GM21423 (cell line): Measurements from ENCODE around the gene NQO2.

Experiments
- ATAC-seq: cut with Tn5 transposase; IDR thresholded peaks from one replicate; pipeline ENCODE4 v1.9.1; 2021; ENCODE audit warnings: mild to moderate bottlenecking, moderate library complexity; ENCODE audit not compliant: unreplicated experiment

The NQO2 gene, protein sequence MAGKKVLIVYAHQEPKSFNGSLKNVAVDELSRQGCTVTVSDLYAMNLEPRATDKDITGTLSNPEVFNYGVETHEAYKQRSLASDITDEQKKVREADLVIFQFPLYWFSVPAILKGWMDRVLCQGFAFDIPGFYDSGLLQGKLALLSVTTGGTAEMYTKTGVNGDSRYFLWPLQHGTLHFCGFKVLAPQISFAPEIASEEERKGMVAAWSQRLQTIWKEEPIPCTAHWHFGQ

DNA sequence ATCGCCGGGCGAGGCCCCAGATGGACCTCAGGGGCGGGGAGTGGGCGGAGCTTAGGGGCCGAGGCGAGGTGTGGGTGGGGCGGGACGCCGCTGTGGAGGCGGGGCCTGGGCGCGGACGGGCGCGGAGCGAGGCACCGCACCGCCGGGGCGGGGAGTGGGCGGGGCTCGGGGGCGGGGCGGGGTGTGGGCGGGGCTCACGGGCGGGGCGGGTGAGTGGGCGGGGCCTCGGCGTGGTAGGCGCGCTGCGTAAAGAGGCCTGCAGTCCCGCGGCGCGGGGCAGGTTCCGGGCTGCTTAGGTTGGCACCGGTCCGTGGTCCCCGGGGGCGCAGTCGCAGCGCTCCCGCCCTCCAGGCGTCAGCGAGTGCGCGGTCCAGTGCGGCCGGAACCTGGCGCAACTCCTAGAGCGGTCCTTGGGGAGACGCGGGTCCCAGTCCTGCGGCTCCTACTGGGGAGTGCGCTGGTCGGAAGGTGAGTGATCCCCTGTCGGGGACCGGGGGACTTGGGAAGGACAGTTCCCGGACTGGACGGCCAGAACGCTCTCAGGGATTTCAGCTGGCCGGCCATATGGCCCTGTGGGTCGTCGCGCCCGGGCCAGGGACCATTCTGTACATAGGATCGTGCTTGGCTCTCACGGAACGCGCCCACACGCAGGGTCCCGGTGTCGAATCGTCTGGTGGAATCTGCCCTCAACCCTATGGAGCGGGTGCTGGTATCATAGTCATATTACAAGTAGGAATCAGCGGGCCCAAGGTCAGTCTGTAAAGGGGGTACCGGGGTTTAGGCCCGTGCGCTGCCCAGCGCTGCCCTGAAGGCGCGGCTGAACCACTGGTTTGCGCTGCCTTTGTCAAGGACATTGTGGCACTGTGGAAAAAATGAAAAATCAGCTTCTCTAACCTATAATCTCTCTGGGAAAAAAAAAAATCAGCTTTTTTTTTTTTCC is at the start of gene NQO2:
TSS of gene NQO2 (plus strand) at position 277 of the 940 bp plus-strand sequence. CDS start 6,659 bp downstream, outside the sequence.
- peak; percentile 65 for ATAC-seq

DNA sequence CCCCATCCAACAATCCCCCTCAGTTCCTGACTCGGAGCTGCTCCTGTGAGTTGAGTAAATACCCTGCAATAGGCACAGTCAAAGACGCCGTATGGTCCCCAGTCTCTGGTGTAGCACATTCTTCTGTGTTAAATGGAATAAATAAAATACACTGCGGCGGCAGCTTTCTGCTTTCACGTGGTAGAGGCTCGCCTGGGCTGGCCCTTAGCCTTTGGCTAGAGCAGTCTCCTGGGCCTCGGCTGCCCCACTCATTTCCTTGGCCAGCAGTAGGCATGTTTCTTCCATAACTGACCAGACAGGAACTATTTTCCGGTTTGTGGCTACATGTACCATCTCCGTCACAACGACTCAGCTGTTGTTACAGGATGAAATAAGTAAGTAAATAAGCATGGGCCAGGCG is 49.0 kb upstream of the NQO2 start:
- ATAC-seq = no peak

DNA sequence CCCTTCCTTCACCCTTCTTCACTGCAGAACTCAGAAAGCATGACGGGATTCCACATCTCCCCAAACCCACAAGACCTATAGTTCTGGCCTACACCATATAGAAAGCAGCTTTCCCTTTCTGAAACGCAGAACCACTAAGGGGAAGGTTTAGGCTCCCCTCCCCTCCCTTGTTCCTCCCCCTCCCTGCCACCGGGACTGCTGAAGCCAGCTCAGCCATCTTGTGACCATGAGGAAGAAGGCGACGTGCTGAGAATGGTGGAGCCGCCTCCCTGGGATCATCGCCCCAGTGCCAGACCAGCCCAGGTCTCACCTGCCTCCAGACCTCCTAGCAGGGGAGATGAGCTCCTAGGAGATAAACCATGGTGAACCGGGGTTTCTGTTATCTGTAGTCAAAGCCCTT is 48.0 kb upstream of the NQO2 start:
- no peak for ATAC-seq

DNA sequence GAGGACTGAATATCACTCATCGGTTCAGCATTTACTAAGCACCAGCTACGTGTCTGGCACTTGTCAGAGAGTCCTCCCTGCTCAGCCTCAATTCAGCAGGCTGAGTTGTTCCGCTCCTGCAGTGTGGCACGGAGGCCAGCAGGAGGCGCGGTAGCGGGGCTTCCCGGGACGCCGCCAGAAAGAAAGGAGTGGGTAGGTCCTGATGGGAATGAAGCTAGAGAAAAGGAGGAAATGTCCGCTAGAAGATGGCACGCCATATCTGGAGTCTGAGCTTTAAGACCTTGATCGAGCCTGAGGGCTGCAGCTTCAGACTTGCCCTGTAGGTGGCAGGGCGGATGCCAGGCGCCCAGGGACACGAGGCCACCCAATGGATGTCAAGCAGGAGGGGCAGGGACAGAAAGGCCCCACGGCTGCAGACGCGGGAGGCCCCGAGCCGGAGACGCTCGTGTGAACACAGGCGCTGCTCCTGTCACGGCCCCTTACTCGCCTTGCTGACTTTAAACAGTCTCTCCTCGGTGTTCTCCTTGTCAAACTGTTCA is 47.1 kb upstream of the NQO2 start:
- ATAC-seq = no peak

DNA sequence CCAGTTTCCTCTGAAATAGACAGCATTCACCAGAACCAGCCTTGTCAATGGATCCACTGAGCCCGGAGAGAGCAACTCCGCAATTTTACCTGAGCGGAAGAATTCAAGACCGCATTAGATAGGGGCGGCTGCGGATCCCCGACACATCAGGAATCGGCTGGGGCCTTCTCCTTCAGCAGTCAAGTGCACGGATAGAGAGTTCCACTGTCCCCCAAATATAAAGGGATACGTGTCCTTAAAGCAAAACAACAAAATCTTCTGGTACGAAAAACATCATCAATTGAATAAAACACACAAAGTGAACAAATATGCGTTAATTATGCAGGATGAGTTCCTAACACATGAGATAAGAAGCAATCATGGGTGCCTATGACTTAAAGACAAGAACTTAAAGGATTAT is 46.6 kb upstream of the NQO2 start:
- ATAC-seq = no peak

DNA sequence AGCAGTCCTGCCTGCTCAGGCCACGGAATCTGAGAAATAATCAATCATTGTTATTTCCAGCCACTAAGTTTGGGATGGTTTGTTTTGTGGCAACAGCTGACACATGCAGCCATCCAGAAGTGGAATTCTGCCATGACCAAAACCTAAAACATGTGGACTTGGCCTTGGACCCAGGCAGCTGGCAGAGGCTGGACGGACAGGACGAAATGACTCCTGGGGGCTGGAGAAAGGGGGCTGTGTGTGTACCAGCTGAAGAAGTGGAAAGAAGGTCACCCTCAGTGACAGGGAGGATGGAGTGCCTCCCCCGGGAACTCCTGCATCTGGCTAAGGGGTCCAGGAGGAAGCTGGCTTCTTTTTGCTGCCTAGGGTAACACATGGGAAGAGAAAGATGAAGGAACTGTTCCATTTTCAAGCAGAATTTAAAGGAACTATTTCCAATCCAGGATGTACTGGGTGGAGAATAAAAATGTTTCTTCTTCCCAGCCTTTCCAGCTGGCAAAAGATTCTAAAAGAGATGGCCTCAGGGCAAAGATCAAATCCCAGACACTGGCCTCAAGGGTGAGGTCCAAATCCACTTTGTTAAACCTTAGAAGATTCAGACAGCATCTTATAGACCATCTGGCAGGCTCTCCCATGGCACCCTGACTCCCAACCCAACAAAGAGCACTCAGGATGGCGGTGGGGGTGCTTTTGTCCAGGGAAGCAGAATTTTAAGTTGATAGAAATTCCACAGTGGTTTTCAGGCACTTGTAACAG is 42.6 kb upstream of the NQO2 start:
- no peak for ATAC-seq

DNA sequence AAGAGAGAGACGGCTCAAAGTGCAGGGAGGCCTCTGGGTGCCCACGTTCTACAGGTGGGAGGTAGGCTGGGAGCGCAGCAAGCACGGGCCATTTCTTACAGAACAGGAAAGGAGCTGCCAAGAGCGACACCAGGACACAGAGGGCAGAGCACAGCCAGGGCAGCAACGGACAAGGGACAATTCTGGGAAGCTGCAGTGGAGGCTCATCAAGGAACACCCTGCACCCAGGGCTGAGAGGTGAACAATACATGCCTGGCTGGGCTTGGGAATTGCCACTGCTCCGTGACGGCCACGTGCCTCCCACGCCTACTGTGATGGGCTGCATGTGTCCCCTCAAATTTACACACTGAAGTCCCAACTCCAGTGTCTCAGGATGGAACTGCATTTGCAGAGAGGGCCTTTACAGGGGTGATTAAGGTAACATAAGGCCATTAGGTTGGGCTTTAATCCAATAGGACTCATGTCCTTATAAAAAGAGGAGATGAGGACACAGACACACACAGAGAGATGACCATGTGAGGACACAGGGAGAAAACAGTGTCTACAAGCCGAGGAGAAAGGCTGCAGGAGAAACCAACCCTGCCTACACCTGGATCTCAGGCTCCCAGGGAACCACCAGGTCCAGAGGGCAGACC is 41.9 kb upstream of the NQO2 start:
- ATAC-seq = no peak

DNA sequence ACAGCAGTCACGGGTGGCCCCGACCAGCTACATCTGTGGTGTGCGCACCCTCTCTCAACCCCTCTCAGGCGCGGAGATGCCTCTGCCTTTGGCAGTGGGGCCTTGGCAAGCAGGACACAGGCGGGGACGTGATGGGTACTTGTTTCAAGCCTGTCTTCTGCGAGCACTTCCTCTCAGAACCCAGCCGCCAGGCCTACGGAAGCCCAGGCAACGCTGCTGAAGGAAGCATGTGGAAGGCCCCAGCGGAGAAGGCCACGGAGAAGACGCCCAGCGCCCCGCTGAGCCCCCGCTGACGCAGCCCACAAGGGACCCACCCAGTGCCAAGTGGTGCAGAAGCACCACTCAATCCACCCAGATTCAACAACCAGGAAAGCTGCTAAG is 41.4 kb upstream of the NQO2 start:
- ATAC-seq = no peak

DNA sequence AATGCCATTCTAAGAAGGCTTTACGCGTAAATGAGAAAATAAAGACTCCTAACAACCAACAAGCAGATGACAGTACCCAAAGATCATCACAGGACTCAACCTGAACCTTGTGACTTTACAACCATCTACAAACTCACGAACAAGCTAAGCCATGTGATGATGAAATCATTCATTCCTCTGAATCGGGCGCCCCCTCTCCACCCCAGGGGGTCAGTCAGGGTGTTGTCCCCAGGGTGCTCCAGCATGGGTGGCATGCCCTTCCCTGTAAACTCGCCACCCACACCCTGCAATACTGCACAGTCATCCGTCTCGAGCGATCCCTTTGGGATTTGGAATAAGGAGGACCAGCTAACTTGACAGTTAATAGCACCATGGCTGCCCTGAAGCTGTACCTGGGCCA is 40.9 kb upstream of the NQO2 start:
- ATAC-seq = no peak

DNA sequence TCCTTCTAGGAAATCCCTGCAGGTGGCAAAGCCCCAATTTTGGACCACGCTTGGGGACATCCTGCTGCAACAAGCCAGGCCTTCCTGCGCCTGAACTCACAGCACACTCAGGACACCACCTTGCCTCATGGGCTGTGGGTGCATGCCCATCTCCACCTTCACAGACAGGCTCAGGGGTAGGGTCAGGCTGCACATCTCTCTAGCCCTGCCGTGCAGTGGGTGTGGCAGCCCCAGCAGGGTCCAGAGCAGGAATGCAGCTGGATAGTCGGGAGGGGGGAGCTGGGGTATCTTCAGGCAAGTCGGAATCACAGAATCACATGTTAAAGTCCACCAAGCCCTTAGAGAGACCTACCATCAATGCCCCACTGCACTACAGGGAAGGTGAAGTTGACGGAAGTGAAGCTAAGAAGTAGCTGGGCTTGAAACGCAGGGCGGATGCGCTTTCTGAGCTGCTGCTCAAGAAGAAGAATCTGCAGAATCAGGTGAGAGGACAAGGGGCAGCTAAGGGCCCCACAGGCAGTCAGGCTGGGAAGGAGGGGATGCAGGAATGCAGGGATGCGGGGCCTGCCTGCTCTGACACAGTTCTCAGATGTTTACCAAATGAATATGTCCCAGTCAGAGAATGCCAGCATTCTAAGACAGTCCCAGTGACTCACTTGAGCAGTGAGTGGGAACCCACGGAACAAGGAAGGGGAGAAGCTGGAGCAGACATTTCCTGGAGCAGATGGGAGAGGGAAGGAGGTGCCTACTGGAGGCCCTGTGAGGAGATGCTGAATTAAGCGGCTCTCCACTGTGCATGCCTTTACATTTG is 39.6 kb upstream of the NQO2 start:
- no peak for ATAC-seq

DNA sequence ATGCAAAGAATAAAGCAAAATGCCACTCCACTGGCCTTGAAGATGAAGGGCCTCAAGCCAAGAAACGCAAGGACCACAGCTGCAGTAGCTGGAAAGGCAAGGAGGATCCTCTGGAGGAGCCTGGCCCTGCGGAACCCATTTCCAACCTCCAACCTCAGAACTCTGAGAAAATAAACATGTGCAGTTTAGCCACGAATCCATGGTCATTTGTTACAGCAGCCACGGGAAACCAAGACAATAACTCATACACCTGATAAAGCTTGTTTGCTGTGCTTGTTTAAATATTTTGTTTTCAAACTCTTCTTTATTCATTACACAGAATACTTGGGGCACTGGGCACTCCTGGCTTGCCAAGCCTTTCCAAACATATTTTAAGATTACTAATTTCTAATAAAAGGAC is 38.8 kb upstream of the NQO2 start:
- no peak for ATAC-seq

DNA sequence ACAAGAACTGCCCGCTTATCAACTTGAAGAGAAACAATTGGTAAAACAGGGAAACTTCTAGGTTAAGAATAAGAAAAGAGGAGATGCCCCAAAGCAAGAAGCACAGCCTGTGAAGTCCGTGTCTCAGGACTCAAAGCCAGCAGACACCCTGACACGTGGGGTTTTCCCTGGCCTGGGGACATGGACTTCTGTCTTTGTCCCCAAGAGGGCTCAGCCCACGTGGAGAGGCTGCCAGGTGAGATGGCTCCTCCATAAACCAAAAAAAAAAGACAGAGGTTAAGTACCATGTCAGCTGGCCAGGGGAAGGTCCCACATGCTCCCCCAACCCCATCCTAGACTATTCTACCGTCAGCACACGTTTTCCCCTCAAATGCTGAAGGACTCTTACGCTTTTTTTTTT is 38.2 kb upstream of the NQO2 start:
- no peak for ATAC-seq

DNA sequence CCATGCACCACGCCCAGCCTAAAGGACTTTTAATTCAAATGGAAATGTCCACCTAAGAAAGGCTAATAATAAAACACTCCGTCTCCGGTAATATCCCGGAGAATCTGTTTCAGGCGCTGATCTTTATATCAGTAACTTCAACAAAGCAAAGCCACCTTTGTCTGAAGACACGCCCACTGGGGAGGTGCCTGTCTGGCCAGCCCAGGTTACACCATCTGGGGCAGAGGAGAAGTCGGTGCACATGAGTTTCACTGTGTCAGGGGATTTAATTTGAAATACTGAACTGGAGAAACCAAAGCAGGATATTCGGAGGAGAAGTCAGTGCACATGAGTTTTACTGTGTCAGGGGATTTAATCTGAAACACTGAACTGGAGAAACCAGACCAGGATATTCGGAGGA is 37.7 kb upstream of the NQO2 start:
- no peak for ATAC-seq

DNA sequence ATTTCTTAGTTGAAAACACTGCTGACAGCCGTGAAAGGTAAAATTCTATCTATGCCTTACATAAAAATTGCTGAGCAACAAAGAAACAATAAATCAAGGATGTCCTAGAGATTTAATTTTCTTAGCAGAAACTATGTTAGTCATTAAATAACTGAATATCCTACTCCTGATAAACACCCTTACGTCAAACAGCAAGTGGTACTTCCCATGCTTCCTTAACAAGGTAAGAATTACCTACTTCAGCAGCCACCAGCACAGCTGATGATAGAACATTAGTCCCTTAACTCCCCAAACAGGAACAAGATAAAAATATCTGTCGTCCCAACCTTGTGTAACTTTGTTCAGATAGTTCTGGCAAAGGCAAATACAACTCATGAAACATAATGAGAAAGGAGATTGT is 37.1 kb upstream of the NQO2 start:
- ATAC-seq = no peak

DNA sequence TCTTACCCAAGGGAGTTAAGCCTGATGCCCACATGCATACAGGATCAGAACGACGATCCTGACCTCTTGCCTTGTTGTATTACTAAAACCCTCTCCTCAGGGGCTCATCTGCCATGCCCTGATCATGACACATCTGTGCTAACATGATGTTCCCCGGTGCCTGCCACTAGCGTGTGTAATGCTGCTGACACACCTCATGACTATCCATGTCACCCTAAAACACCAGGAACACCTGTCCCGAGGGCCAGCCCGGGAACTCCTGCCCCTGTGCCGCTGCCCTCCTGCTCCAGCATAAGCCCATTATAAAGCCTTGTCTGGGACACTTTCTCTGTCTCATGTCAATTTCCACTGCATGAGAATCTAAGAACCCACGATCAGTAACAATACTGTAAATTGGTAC is 35.9 kb upstream of the NQO2 start:
- ATAC-seq = no peak

DNA sequence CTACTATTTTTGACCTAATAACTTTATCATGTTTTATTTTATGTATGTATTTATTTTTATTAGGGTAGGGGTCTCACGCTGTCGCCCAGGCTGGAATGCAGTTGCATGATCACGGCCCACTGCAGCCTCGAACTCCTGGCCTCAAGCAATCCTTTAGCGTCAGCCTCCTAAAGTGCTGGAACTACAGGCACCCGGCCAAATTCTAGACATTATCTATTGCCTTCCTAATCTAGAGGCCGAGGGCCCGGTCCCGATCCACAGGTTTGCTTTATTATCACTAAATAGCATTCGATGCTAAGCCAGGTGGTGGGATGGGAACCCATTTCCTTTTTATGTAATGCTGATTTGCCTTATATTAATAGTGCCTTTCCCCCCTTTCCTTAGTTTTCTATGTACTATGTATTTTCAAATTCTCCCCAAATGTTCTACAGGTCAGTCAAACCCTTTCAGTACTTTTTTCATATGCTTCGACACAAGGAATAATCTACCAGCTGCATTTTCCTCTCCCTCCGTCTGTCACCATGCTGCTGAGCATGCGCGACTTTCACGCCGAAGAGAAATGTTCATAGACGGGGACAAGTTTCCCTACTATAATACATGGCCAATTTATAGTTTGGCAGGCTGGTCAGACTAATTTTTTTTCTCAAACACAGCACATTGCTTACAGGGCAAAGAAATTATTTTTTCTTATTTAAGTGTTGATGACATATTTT is 34.7 kb upstream of the NQO2 start:
- ATAC-seq = no peak

DNA sequence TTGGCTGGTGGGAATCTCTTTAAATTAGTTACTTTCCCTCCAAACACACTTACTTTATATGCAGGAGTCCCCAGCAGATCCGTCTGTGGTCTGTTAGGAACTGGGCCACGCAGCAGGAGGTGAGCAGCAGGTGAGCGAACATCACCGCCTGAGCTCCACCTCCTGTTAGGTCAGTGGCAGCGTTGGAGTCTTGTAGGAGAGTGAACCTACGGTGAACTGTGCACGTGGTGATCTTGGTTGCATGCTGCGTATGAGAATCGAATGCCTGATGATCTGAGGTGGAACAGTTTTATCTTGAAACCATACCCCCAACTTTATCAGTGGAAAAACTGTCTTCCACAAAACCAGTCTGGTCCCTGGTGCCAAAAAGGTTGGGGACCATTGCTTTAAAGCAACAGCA is 33.3 kb upstream of the NQO2 start:
- no peak for ATAC-seq

DNA sequence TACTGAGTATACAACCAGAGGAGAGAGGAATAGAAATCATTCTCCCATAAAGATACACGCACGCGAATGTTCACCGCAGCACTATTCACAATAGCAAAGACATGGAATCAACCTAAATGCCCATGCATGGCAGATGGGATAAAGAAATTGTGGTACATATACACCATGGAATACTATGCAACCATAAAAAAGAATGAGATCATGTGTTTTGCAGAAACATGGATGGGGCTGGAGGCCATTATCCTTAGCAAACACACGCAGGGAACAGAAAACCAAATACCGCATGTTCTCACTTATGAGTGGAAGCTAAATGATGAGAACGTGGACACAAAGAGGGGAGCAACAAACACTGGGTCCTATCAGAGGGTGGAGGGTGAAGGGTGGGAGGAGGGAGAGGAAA is 31.8 kb upstream of the NQO2 start:
- ATAC-seq = no peak

DNA sequence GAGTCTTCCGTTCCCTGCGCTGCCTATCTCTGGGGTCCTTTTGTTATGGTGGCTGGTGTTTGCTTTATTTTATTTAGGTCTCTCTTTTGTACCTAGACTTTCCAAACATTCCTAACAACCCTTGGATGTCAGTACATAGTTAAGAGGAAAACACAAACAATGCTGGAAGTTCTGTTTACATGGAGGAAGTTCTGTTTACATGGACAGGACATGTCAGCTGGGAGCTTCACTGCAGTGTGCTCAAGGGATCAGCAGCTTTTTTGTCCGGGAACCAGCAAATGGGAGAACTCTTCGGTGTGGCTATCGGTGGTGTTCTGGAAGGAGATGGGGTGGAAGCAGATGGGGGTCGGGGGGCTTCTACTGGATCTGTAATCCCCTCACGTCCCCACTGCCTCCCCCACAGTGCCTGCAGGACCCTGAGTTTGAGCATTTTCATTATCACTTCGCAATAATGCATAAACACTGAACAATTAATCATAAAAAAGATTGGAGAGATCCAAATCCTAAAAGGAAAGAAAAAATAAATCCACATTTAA is 31.0 kb upstream of the NQO2 start:
- no peak for ATAC-seq
